GM21360 (cell line): ENCODE measurements around the gene CCDC146.
A peak's percentile ranks its signal among the peaks of the same experiment; 100 is the strongest.
"Not testable (repeated sequence)": the region's sequence is repeated elsewhere in the genome, so short reads cannot be mapped to it uniquely, and the experiment has no call there.

Experiments used
- ATAC-seq: cut with Tn5 transposase; IDR thresholded peaks from one replicate; pipeline ENCODE4 v1.9.1; 2021; ENCODE audit warnings: mild to moderate bottlenecking, moderate library complexity; ENCODE audit not compliant: unreplicated experiment

The CCDC146 gene

DNA sequence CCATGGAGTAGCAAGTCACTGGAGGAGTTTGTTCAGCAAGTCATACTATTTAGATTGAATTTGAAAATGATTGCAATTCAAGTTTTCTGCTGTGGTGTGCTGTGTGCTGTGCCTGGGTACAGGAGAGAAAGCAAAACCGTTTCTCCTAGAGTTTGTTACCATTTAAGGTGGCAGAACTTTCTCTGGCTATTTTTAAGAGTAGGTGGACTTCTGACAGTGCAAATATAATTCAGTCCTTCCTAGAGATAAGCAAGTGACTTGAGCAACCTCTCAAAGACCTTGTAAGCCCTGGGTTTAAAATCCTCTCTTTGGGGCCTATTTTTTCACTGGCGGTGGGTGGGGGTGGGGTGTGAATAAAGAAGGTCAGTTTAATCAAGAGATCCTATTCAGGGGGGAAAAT, 120.1 kb downstream of the CCDC146 start:
- ATAC-seq = no peak

- ATAC-seq = no peak
Observed at GRCh38 chr7:77244222-77244934, 122.0 kb downstream of the CCDC146 start.

DNA sequence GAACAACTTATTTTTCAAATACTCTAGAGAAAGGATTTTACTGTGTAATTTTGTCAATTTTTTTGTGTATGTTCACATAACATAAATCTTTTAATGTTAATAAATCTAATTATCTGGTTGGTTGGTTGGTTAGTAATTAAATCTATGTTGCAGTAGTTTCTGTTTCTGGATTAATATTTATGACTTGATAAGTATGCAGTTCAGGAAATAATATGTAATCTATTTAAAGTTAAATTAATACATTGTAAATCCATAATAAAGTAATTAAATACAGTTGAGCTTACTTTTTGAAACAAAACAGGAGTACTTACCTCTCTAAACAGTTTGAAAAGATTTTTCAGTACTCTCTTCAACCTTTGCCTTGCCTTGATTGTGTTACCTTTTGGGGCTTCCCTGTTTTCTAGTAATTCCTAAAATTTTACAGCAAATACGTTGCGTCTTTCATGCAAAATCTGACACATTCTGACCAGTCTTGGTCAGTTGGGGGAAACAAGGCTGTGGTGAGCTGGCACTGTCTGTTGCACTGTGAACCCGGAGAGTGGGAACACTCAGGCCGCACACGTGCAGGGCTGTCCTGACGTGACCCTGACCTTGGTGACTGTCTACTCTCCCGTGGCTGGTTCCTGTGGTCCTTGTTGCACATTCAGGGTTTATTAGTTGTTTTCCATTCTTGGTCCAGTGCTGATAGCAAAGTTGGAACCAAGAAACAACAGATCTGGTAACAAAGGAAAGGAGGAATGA, 122.8 kb downstream of the CCDC146 start:
- no peak for ATAC-seq

DNA sequence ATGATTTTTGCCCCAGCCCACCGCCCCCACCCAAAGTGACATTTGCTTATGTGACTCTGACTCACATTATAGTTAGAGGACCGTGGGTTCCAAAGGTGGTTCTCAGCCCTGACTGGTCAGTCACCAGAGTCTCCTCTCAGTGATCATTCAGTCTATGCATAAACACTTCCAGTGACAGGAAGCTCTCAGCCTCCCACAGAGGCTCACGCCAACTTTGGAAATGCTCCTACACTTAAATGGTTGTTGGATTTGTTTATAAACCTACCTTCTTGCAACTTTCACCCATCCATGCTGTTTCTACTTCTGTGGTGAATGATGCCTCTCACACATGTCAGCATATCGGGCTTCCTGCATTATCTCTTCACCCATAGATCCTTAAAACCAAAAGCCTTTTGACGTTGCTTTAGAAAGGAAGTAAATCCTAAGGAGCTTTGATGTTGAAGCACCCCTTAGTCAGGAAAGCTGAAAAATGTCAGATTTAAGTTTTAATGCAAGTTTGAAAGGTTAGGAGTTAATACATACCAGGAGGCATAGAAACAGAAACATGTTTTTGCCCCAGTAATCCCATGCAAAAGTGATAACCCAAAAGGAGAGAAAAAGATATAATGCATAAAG, 123.7 kb downstream of the CCDC146 start:
- ATAC-seq = no peak

DNA sequence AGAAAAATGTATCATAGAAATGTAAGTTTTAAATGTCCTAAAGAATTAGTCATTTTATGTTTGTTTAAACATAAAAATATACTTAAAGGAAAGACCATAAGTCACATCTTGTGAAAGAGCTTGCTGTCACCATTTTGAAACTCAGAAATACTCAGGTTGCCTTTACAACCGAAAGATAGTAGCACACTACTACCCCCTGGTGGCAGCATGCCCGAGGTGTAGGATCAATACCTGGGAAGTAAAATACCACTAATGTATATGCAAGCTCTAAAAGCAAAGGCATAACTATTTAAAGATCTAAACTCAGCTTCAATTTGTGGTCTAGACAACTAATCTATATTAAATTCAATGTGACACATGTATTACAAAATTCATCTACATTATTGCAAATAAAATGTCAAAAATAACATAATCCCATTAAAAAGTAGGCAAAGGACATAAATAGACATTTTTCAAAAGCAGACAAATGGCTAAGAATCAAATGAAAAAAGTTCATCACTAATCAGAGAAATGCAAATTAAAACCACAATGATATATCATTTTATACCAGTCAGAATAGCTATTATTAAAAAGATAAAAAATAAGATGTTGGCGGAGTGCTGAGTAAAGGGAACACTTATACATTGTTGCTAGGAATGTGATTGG, 124.9 kb downstream of the CCDC146 start:
- ATAC-seq = no peak

DNA sequence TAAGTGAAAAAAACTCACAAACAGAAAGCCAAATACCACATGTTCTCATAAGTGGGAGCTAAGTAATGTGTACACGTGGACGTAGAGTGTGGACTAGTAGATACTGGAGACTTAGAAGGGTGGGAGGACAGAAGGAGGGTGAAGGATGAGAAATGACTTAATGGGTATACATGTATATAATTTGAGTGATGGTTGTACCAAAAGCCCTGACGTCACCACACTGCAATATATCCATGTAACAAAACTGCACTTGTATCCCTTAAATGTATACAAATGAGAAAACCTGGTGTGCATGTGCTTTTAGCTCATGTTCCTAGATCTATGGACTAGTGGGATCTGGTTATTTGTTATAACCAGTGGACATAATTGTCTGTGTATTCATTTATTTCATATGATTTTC, 125.7 kb downstream of the CCDC146 start:
- no peak for ATAC-seq

GRCh38 chr7:77252506-77252905, 130.1 kb downstream of the CCDC146 start:
- no peak for ATAC-seq

- ATAC-seq = no peak
Observed at GRCh38 chr7:77253151-77253550, 130.7 kb downstream of the CCDC146 start.

DNA sequence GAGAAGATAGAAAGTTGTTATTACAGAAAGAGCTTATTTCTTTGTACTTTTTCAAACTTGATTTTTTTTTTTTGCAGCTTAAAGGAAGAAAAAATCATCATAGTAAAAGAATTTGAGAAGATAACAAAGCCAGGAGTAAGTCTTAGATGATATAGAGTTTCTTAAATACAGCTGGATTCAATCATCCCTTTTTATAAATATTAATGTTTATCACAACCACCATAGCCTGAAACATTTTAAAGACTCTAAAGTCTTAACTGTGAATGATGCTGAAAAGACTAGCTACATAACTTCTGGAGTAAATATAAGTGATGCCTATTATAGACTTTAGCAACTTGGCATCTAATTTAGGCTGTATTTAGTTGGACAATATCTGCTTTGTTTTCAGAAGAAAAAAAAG, 132.0 kb downstream of the CCDC146 start:
- no peak for ATAC-seq

GRCh38 chr7:77254915-77255314, 132.5 kb downstream of the CCDC146 start:
- no peak for ATAC-seq

- no peak for ATAC-seq
Observed at GRCh38 chr7:77258014-77258413, 135.6 kb downstream of the CCDC146 start.

DNA sequence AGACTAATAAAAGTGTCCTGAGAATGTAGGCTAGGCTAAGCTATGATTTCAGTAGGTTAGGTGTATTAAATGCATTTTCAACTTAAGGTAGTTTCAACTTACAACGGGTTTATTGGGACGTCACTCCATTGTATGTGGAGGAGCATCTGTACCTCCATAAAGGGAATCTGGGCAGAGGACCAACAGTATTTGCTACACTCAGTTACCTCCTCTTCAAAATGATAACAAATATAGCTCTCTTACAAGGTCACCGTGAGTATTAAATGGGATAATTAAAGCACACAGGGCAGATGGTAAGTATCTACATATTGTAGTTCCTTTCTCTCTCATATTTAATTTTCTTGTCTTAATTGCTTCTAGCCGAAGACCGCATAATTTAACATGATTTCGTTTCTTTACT, 136.2 kb downstream of the CCDC146 start:
- no peak for ATAC-seq

GRCh38 chr7:77262316-77262715, 139.9 kb downstream of the CCDC146 start:
- ATAC-seq = no peak

DNA sequence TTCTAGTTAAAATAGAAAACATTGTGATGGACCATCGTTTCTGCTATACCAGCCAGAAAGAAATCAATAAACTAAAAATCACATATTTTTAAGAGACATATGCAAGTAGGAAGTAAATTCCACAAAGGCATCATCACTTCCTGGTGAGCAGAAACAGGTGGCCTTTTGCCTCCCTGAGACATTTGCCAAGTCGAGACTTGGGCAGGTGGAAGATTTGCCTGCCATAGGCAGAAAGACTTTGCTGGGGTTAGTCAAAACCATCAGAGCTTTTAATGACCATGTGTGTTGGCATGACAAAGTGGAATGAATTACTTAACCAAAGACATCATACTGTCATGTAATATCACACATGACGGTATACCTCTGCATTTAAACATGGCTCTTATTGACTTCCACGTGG, 143.3 kb downstream of the CCDC146 start:
- ATAC-seq = no peak

DNA sequence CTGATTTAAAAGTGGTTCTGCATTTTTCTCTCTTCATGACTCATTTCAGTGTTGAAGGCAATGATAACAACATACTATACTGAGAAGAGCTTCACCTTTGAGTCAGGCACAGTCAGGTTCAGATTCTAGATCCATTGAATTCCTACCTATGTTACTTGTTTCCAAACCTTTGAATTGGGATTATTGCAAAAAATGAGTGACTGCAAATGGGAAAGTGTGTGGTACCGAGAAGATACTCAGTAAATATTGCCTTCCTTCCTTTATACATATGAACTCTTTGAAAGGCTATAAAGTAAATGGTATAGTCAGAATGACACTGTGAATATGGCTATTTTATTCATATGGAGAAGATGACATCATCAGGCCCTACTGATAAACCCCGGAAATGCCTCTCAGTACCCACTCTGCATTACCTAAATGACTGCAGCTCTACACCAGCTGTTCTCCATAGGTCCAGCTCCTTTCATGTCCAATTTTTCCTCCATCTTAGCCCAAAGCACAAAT, 143.9 kb downstream of the CCDC146 start:
- ATAC-seq = peak; percentile 87

- ATAC-seq = no peak
Observed at GRCh38 chr7:77269360-77270093, 147.1 kb downstream of the CCDC146 start.

DNA sequence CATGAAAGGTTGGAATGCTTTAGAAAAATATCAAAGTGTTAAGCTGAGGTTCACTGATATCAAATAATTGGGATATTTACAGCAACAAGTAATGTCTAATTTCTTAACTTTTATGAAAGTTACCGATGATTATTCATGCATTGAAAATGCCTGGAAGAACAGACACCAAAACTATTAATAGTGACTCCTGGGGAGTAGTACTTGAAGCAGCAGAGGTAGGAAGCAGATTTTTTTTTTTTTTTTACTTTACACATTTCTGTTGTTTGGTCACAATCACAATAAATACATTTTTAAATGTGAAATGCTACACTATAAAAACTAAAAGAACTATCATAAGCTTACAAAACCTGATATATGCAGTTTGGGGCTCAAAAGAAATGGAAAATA, 147.7 kb downstream of the CCDC146 start:
- ATAC-seq = no peak

- ATAC-seq = no peak
Observed at GRCh38 chr7:77271766-77272165, 149.4 kb downstream of the CCDC146 start.

DNA sequence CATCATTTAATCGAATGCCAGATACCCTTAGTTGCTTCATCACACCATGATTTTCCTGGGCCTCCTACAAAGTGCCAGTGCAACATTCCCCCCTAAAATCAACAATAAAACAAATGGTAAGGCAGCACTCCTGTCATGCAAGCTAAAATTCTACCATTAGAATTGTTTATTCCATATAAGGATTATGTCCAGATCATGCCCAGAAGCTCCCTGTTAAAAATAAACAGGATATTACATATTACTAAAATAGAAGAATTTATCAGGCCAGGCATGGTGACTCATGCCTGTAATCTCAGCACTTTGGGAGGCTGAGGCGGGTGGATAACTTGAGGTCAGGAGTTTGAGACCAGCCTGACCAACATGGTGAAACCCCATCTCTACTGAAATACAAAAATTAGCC, 153.2 kb downstream of the CCDC146 start:
- not testable (repeated sequence) for ATAC-seq

DNA sequence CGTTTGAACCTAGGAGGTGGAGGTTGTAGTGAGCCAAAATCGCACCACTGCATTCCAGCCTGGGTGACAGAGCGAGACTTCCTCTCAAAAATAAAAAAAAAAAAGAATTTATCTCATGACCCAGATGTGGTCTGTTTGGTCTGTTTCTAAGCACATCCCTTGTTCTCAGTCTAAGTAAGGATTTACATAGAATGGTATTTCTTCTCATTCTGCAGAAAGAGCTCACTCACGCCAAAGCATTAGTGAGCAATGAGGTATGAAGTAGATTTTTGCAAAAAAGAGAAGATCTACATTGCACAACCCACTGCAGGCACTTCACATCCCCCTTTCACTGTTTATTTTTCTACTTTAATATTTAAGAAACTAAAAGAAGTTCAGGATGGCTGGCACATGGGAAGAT, 153.7 kb downstream of the CCDC146 start:
- ATAC-seq = no peak
